Liver (tissue), 9 donors: ENCODE data around the gene FGF14. TPM values are rescaled to one million over a fixed set of nuclear protein-coding genes. Genes with fewer than 3 reads are reported as not detected.

Source experiments
- DNase-seq: peaks from one replicate; pipeline ENCODE4 v3.0.0-alpha.2; 2017; ENCODE audit warnings: low spot score
- H3K27ac ChIP-seq, 2 donors: one replicate each; pipeline ENCODE4 v1.7.0; 2013; ENCODE audit warnings: inconsistent platforms in 2 of 2, low read length in 2 of 2, control low read depth in 1 of 2, low read depth in 1 of 2, mild to moderate bottlenecking in 1 of 2
- H3K27me3 ChIP-seq, 4 donors: one replicate each; pipeline versions ENCODE4 v1.6.1 to v1.7.0; 2013; ENCODE audit warnings: low read length in 3 of 4, inconsistent platforms in 1 of 4, mild to moderate bottlenecking in 1 of 4, moderate library complexity in 1 of 4; ENCODE audit not compliant: control insufficient read depth in 4 of 4, insufficient read depth in 4 of 4
- H3K36me3 ChIP-seq, 4 donors: one replicate each; pipeline versions ENCODE4 v1.6.1 to v1.7.0; 2013; ENCODE audit warnings: low read length in 3 of 4, mild to moderate bottlenecking in 3 of 4, low read depth in 1 of 4, moderate library complexity in 1 of 4; ENCODE audit not compliant: control insufficient read depth in 4 of 4, insufficient read depth in 3 of 4
- H3K4me1 ChIP-seq, 4 donors: one replicate each; pipeline versions ENCODE4 v1.6.1 to v1.7.0; 2013; ENCODE audit warnings: low read length in 3 of 4, mild to moderate bottlenecking in 3 of 4, moderate library complexity in 1 of 4; ENCODE audit not compliant: control insufficient read depth in 4 of 4, insufficient read depth in 4 of 4
- H3K4me3 ChIP-seq, 3 donors: one replicate each; pipeline versions ENCODE4 v1.6.1 to v1.7.0; 2013; ENCODE audit warnings: low read length in 3 of 3, control low read depth in 1 of 3, low read depth in 1 of 3, mild to moderate bottlenecking in 1 of 3
- H3K9ac ChIP-seq, 2 donors: one replicate each; pipeline ENCODE4 v1.7.0; 2013; ENCODE audit warnings: low read length in 2 of 2, mild to moderate bottlenecking in 2 of 2, moderate library complexity in 2 of 2, control low read depth in 1 of 2, low read depth in 1 of 2
- H3K9me3 ChIP-seq, 4 donors: one replicate each; pipeline versions ENCODE4 v1.6.1 to v1.7.0; 2013; ENCODE audit warnings: low read length in 3 of 4; ENCODE audit not compliant: control insufficient read depth in 4 of 4
- CTCF ChIP-seq: fragments of 150-350 bp; IDR thresholded peaks from 2 replicates; pipeline ENCODE4 v1.5.1; 2017; ENCODE audit warnings: improper control_type of control experiment, low read depth, low read length; ENCODE audit not compliant: missing input control
- FOXA1 ChIP-seq: IDR thresholded peaks from 2 replicates; pipeline ENCODE4 v1.6.1; 2016; ENCODE audit warnings: antibody characterized with exemption
- FOXA2 ChIP-seq: IDR thresholded peaks from 2 replicates; pipeline ENCODE4 v1.6.1; 2016; ENCODE audit warnings: antibody characterized with exemption
- GABPA ChIP-seq, 2 donors: IDR thresholded peaks in 1 of 2; conservative IDR thresholded peaks in 1 of 2; 2 replicates each; pipeline ENCODE4 v1.6.1; 2016; ENCODE audit warnings: antibody characterized with exemption in 2 of 2, mild to moderate bottlenecking in 1 of 2, moderate library complexity in 1 of 2
- HNF4A ChIP-seq, 2 donors: conservative IDR thresholded peaks; 2 replicates each; pipeline ENCODE4 v1.6.1; 2016; ENCODE audit warnings: antibody characterized with exemption in 2 of 2, mild to moderate bottlenecking in 2 of 2
- HNF4G ChIP-seq: IDR thresholded peaks from 2 replicates; pipeline ENCODE4 v1.6.1; 2016; ENCODE audit warnings: antibody characterized with exemption
- JUND ChIP-seq, 2 donors: IDR thresholded peaks; 2 replicates each; pipeline ENCODE4 v1.6.1; 2016; ENCODE audit warnings: antibody characterized with exemption in 2 of 2
- NR2F2 ChIP-seq: IDR thresholded peaks from 2 replicates; pipeline ENCODE4 v1.6.1; 2016; ENCODE audit warnings: antibody characterized with exemption
- RAD21 ChIP-seq, 2 donors: IDR thresholded peaks; 2 replicates each; pipeline ENCODE4 v1.6.1; 2016; ENCODE audit warnings: antibody characterized with exemption in 2 of 2, mild to moderate bottlenecking in 2 of 2
- REST ChIP-seq: IDR thresholded peaks from 2 replicates; pipeline ENCODE4 v1.6.1; 2016; ENCODE audit warnings: antibody characterized with exemption, mild to moderate bottlenecking
- RXRA ChIP-seq, 2 donors: IDR thresholded peaks; 2 replicates each; pipeline ENCODE4 v1.6.1; 2017 to 2018; ENCODE audit warnings: antibody characterized with exemption in 2 of 2, mild to moderate bottlenecking in 1 of 2
- TAF1 ChIP-seq: conservative IDR thresholded peaks from 2 replicates; pipeline ENCODE4 v1.6.1; 2016; ENCODE audit warnings: antibody characterized with exemption, mild to moderate bottlenecking
- ZBTB33 ChIP-seq: IDR thresholded peaks from 2 replicates; pipeline ENCODE4 v1.6.1; 2016; ENCODE audit warnings: antibody characterized with exemption
- WGBS: extraction: QIAGEN DNeasy Blood & Tissue Kit; methylation state at CpG from one replicate; pipeline ENCODE4 v1.1.7; 2013; 5-methylcytosine and 5-hydroxymethylcytosine counted together
- polyA plus RNA-seq, 2 donors: library from polyadenylated mRNA; stranded (reverse) in 1 of 2; unstranded in 1 of 2; fragments of 200-250 nt in 1 of 2; fragments of >200 nt in 1 of 2; fragmentation: Nextera tagmentation in 1 of 2; extraction: Ambion mirVana in 1 of 2; gene quantifications; one replicate each; pipeline versions ENCODE4 v1.2.1 to v1.2.3, GENCODE V29; 2013 to 2015
- total RNA-seq, 2 donors: library from RNA; depleted of rRNA; stranded (reverse); fragments of >200 nt; gene quantifications; one replicate each; pipeline ENCODE4 v1.2.3, GENCODE V29; 2014
- donor health status: healthy.
- donor health status: healthy.
- donor health status: healthy.
- donor health status: healthy.
- donor health status: healthy.

FGF14 gene
- total and polyA plus RNA-seq, 4 donors = 0.05 to 3.3 (median 1.0) TPM

- WGBS = 65% methylated on average over 5 of the region's 5 CpGs
- TF ChIP-seq HNF4G (no peak), FOXA1 (no peak), REST (no peak), JUND (IDR thresholded peaks at IDR 0.05) (no peak), CTCF (no peak), HNF4A (conservative IDR thresholded peaks at IDR 0.05) (no peak), FOXA2 (no peak), RAD21 (IDR thresholded peaks at IDR 0.05) (no peak), ZBTB33 (no peak), RXRA (IDR thresholded peaks at IDR 0.05) (no peak), GABPA (IDR thresholded peaks at IDR 0.05 in 1 of 2, conservative IDR thresholded peaks at IDR 0.05 in 1 of 2) (no peak), TAF1 (no peak)
- no peak for DNase-seq
These were observed 423.1 kb downstream of the FGF14 start for GRCh38 chr13:101978552-101979315.

DNA sequence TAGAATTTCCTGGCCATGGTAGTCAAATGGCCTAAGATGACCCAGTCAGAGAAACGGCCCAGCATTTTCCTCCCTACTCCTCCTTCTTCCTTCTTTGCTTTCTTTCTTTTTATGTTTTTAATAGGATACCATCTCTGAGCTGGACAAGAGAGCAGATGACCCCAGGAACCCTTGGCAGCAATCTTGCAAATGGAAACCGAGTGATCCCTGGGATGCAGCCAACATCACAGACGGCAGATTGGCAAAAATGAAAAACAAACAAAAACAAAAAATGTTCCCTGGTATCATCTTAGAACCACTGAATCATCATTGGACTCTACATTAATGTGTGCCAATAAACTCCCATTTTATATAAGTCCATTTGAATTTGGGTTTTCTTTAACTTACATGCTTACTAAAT is 424.4 kb downstream of the FGF14 start:
- Histone ChIP-seq H3K4me3 (no peak overlapping the region), H3K36me3 (no peaks in the 10 kb centered on the region), H3K4me1 (no peaks in the 10 kb centered on the region), H3K9ac (no peak overlapping the region), H3K27ac (no peak overlapping the region), H3K9me3 (no peaks in the 10 kb centered on the region), H3K27me3 (peaks cover 0 to 2% (median 0%) of the 10 kb centered on the region in 4 donors)
- peak; percentile 30 for TF ChIP-seq NR2F2
- no peak for TF ChIP-seq RAD21 (IDR thresholded peaks at IDR 0.05)
- 20% methylated on average over 3 of the region's 3 CpGs for WGBS
- DNase-seq = no peak

More at GRCh38 chr13:101978552-101979315, 423.1 kb downstream of the FGF14 start:
- H3K27me3 ChIP-seq = peaks cover 0 to 2% (median 0%) of the 10 kb centered on the region in 4 donors
- no peak overlapping the region for H3K4me3 ChIP-seq
- H3K4me1 ChIP-seq = no peaks in the 10 kb centered on the region
- H3K36me3 ChIP-seq = no peaks in the 10 kb centered on the region
- H3K9me3 ChIP-seq = no peaks in the 10 kb centered on the region
- no peak overlapping the region for H3K27ac ChIP-seq
- H3K9ac ChIP-seq = no peak overlapping the region
